SHP77 treated with DMSO at 0.1 percent for 48 hours (cell line): ENCODE measurements around the gene SOX13.
"Not testable (repeated sequence)": the region's sequence is repeated elsewhere in the genome, so short reads cannot be mapped to it uniquely, and the experiment has no call there.

Experiments used
- DNase-seq: peaks from one replicate; lab custom pipeline; 2025; lab: John Stamatoyannopoulos, UW

SOX13 gene

GRCh38 chr1:204072931-204073836 is at the start of gene SOX13:
SOX13 (plus strand) TSS chr1:204073115; CDS start chr1:204112916, 39,801 bp downstream.
- peak; percentile 29 for DNase-seq

- DNase-seq = no peak
Observed at GRCh38 chr1:204025917-204026707, 46.8 kb upstream of the SOX13 start.

GRCh38 chr1:204027446-204027845 is 45.5 kb upstream of the SOX13 start:
- DNase-seq = no peak

- no peak for DNase-seq
Observed at GRCh38 chr1:204029016-204029415, 43.9 kb upstream of the SOX13 start.

- no peak for DNase-seq
Observed at GRCh38 chr1:204031098-204031710, 41.7 kb upstream of the SOX13 start.

GRCh38 chr1:204032642-204033235 is 40.2 kb upstream of the SOX13 start:
- DNase-seq = no peak

- no peak for DNase-seq
Observed at GRCh38 chr1:204033306-204033705, 39.6 kb upstream of the SOX13 start.

GRCh38 chr1:204036882-204037655 is 35.8 kb upstream of the SOX13 start:
- DNase-seq = no peak

- no peak for DNase-seq
Observed at GRCh38 chr1:204041232-204041767, 31.6 kb upstream of the SOX13 start.

- no peak for DNase-seq
Observed at GRCh38 chr1:204041803-204042505, 31.0 kb upstream of the SOX13 start.

GRCh38 chr1:204042516-204042915 is 30.4 kb upstream of the SOX13 start:
- no peak for DNase-seq

- DNase-seq = no peak
Observed at GRCh38 chr1:204043680-204044079, 29.2 kb upstream of the SOX13 start.

- no peak for DNase-seq
Observed at GRCh38 chr1:204044448-204044847, 28.5 kb upstream of the SOX13 start.

GRCh38 chr1:204045430-204045829 is 27.5 kb upstream of the SOX13 start:
- DNase-seq = no peak

GRCh38 chr1:204046346-204046745 is 26.6 kb upstream of the SOX13 start:
- no peak for DNase-seq

GRCh38 chr1:204048796-204049195 is 24.1 kb upstream of the SOX13 start:
- DNase-seq = not testable (repeated sequence)

- DNase-seq = no peak
Observed at GRCh38 chr1:204051258-204051657, 21.7 kb upstream of the SOX13 start.

- DNase-seq = no peak
Observed at GRCh38 chr1:204051718-204052117, 21.2 kb upstream of the SOX13 start.

GRCh38 chr1:204053893-204054292 is 19.0 kb upstream of the SOX13 start:
- no peak for DNase-seq

- DNase-seq = no peak
Observed at GRCh38 chr1:204059970-204060369, 12.9 kb upstream of the SOX13 start.
